B cell (primary cell): ENCODE measurements around the gene SYNGAP1. TPM values are rescaled to one million over a fixed set of nuclear protein-coding genes. Genes with fewer than 3 reads are reported as not detected.
A peak's percentile ranks its signal among the peaks of the same experiment; 100 is the strongest.
"Not testable (repeated sequence)": the region's sequence is repeated elsewhere in the genome, so short reads cannot be mapped to it uniquely, and the experiment has no call there.

ENCODE experiments used
- ATAC-seq: fragments of 200-7000 bp; cut with Tn5 transposase; one replicate; pipeline ENCODE4 v1.10.0; 2021; ENCODE audit warnings: low read depth, mild to moderate bottlenecking, moderate number of reproducible peaks, moderate library complexity
- CTCF ChIA-PET: fragments of 350-600 bp; sonication (Branson Sonifier 250); formaldehyde crosslinking; loops from one replicate; lab custom pipeline; 2021; ENCODE audit warnings: antibody characterized with exemption, inconsistent platforms; lab: Charles Lee
- POLR2A ChIA-PET: fragments of 350-600 bp; sonication (Branson Sonifier 250); formaldehyde crosslinking; loops from one replicate; lab custom pipeline; 2021; ENCODE audit warnings: antibody characterized with exemption; lab: Charles Lee
- DNase-seq: peaks from one replicate; pipeline ENCODE4 v3.0.0; 2013
- H2AFZ ChIP-seq: 2 replicates; pipeline ENCODE4 v1.6.1; 2012; ENCODE audit warnings: mild to moderate bottlenecking, low read depth, low read length; ENCODE audit not compliant: insufficient read depth, poor library complexity, severe bottlenecking
- H3K27ac ChIP-seq, 2 donors: 1 replicate in 1 of 2; 2 replicates in 1 of 2; pipeline ENCODE4 v1.5.1; 2012 to 2013; ENCODE audit warnings: low read length in 2 of 2, mild to moderate bottlenecking in 2 of 2, moderate library complexity in 1 of 2
- H3K27me3 ChIP-seq, 4 experiments: fragments of 200-600 bp in 1 of 4; sonication (generic) in 1 of 4; replicated peaks in 1 of 4; 1 replicate in 2 of 4; 2 replicates in 2 of 4; pipeline versions ENCODE4 v1.6.1 to v1.7.0; 2013 to 2016; ENCODE audit warnings: low read length in 3 of 4, mild to moderate bottlenecking in 2 of 4, mixed read lengths in 1 of 4, moderate library complexity in 1 of 4; ENCODE audit not compliant: insufficient read depth in 4 of 4, control insufficient read depth in 3 of 4; ENCODE audit errors: control extremely low read depth in 1 of 4
- H3K36me3 ChIP-seq, 2 experiments: replicated peaks in 1 of 2; 1 replicate in 1 of 2; 2 replicates in 1 of 2; pipeline versions ENCODE4 v1.6.1 to v1.7.1; 2013; ENCODE audit warnings: low read length in 1 of 2; ENCODE audit not compliant: insufficient read depth in 2 of 2, control insufficient read depth in 1 of 2; ENCODE audit errors: control extremely low read depth in 1 of 2, extremely low read depth in 1 of 2
- H3K4me1 ChIP-seq, 2 donors: fragments of 200-600 bp in 1 of 2; sonication (generic) in 1 of 2; 1 replicate in 1 of 2; 2 replicates in 1 of 2; pipeline versions ENCODE4 v1.5.1 to v1.6.1; 2013 to 2017; ENCODE audit warnings: low read length in 2 of 2; ENCODE audit not compliant: control insufficient read depth in 2 of 2, insufficient read depth in 2 of 2
- H3K4me2 ChIP-seq: replicated peaks from 2 replicates; pipeline ENCODE3; 2012; ENCODE audit warnings: mild to moderate bottlenecking, low read depth, low read length; ENCODE audit not compliant: poor library complexity, severe bottlenecking
- H3K4me3 ChIP-seq, 5 experiments: fragments of 200-600 bp in 1 of 5; sonication (generic) in 1 of 5; 1 replicate in 3 of 5; 2 replicates in 2 of 5; pipeline versions ENCODE4 v1.5.1 to v1.7.0; 2011 to 2016; ENCODE audit warnings: low read length in 4 of 5, mild to moderate bottlenecking in 4 of 5, low read depth in 2 of 5, control low read depth in 1 of 5, moderate library complexity in 1 of 5; ENCODE audit not compliant: insufficient read depth in 1 of 5; ENCODE audit errors: control extremely low read depth in 1 of 5, extremely low read depth in 1 of 5
- H3K79me2 ChIP-seq: fragments of 200-600 bp; sonication (generic); one replicate; pipeline ENCODE4 v1.6.0; 2016; ENCODE audit warnings: low read length; ENCODE audit not compliant: control insufficient read depth, insufficient read depth
- H3K9ac ChIP-seq: fragments of 200-600 bp; sonication (generic); 2 replicates; pipeline ENCODE4 v1.6.1; 2017; ENCODE audit warnings: mild to moderate bottlenecking, low read length, moderate library complexity
- H3K9me3 ChIP-seq, 3 donors: one replicate each; pipeline versions ENCODE4 v1.6.1 to v1.7.1; 2013; ENCODE audit warnings: low read length in 2 of 3; ENCODE audit not compliant: control insufficient read depth in 2 of 3, insufficient read depth in 1 of 3; ENCODE audit errors: control extremely low read depth in 1 of 3
- H4K20me1 ChIP-seq: 2 replicates; pipeline ENCODE4 v1.6.0; 2012; ENCODE audit warnings: mild to moderate bottlenecking, low read length; ENCODE audit not compliant: insufficient read depth, control insufficient read depth, poor library complexity, severe bottlenecking
- H3K27ac Mint-ChIP-seq: one replicate; pipeline ENCODE4 v1.8.0; 2021; ENCODE audit warnings: mixed read lengths
- H3K27me3 Mint-ChIP-seq: one replicate; pipeline ENCODE4 v1.8.0; 2021; ENCODE audit warnings: mixed read lengths
- H3K4me1 Mint-ChIP-seq: one replicate; pipeline ENCODE4 v1.8.0; 2021; ENCODE audit warnings: mixed read lengths
- H3K4me3 Mint-ChIP-seq: one replicate; pipeline ENCODE4 v1.8.0; 2021; ENCODE audit warnings: mixed read lengths
- H3K9me3 Mint-ChIP-seq: one replicate; pipeline ENCODE4 v1.8.0; 2022; ENCODE audit warnings: mixed read lengths; ENCODE audit not compliant: insufficient read depth
- CTCF ChIP-seq: fragments of 200-600 bp; IDR thresholded peaks from one replicate; pipeline ENCODE4 v1.8.0; 2022; ENCODE audit warnings: antibody characterized with exemption, mild to moderate bottlenecking
- EZH2 ChIP-seq: IDR thresholded peaks from 2 replicates; pipeline ENCODE4 v1.6.1; 2012; ENCODE audit warnings: borderline replicate concordance, low read depth, mild to moderate bottlenecking, moderate library complexity, low read length; ENCODE audit not compliant: insufficient read depth, poor library complexity, severe bottlenecking
- WGBS: methylation state at CpG from one replicate; pipeline ENCODE4 v1.1.5; 2013; ENCODE audit warnings: missing lambda C conversion rate; ENCODE audit not compliant: insufficient coverage; 5-methylcytosine and 5-hydroxymethylcytosine counted together
- intact Hi-C: fragments of 100-400 bp; cut with micrococcal nuclease; formaldehyde crosslinking; loops from one replicate; pipeline ENCODE4 v1.10.0; 2022
- polyA minus RNA-seq: library from RNA; depleted of rRNA, polyadenylated mRNA; stranded (reverse); fragments of >200 nt; gene quantifications from 2 replicates; pipeline ENCODE4 v1.2.3, GENCODE V29; 2012
- polyA plus RNA-seq: library from polyadenylated mRNA; depleted of rRNA; stranded (reverse); fragments of >200 nt; gene quantifications from 2 replicates; pipeline ENCODE4 v1.2.3, GENCODE V29; 2012
- total RNA-seq, 2 donors: library from RNA; stranded (reverse); fragments of 120-200 nt in 1 of 2; gene quantifications; 1 replicate in 1 of 2; 2 replicates in 1 of 2; pipeline versions ENCODE4 v1.2.3 to v1.2.4, GENCODE V29; 2013 to 2022

Gene SYNGAP1
- total RNA-seq (31.4 and 43.0 TPM in 2 replicates), polyA plus RNA-seq (18.6 and 18.7 TPM in 2 replicates), polyA minus RNA-seq (10.7 and 24.0 TPM in 2 replicates)
- 3.6 TPM for total RNA-seq (2013)

- H3K27ac ChIP-seq = no peak within 1 kb of the TSS
- H3K79me2 ChIP-seq = peaks cover 26% of the 10 kb centered on the region
- H2AFZ ChIP-seq = peak within 1 kb of the TSS; percentile 41
- H3K36me3 ChIP-seq = peaks cover 0 to 16% of the 10 kb centered on the region in 2 experiments
- Mint-ChIP-seq H3K9me3 (no peaks in the 10 kb centered on the region), H3K27ac (peak within 1 kb of the TSS; percentile 97), H3K4me1 (peaks cover 55% of the 10 kb centered on the region), H3K4me3 (peak within 1 kb of the TSS; percentile 96), H3K27me3 (peaks cover 4% of the 10 kb centered on the region)
- ChIA-PET POLR2A (interaction anchor here (1.7 kb wide), 1 partner anchor 11 kb away, joined by 6 read pairs; no protein-coding TSS in a partner anchor), CTCF (interaction anchor here (0.6 to 1.9 kb wide), 5 partner anchors 29 to 1021 kb away, joined by 4 to 8 read pairs (median 5); partner anchors contain the start of genes B3GALT4, ZBTB22 and ZBTB9)
- H3K4me2 ChIP-seq = peak within 1 kb of the TSS; percentile 92
- H3K9me3 ChIP-seq = no peaks in the 10 kb centered on the region
- peaks cover 0 to 3% (median 0%) of the 10 kb centered on the region in 4 experiments for H3K27me3 ChIP-seq
- no peak within 1 kb of the TSS for H3K9ac ChIP-seq
- 12% methylated on average over 5 of the region's 22 CpGs for WGBS
- H3K4me3 ChIP-seq = no peak within 1 kb of the TSS
- peaks cover 29 to 52% of the 10 kb centered on the region in 2 donors for H3K4me1 ChIP-seq
- no peaks in the 10 kb centered on the region for H4K20me1 ChIP-seq
- TF ChIP-seq EZH2 (no peak), CTCF (no peak)
- intact Hi-C loops = loop anchor here (2.0 kb wide), 2 partner anchors 151 to 369 kb away; partner anchors contain the start of gene LEMD2
- DNase-seq (no peak), ATAC-seq (no peak)
Measured at GRCh38 chr6:33419580-33420490, at the start of gene SYNGAP1. Gene SYNGAP1 (plus strand): TSS chr6:33420065. CDS start chr6:33420265, 200 bp downstream.

GRCh38 chr6:33371901-33372300, 48.0 kb upstream of the SYNGAP1 start:
- POLR2A ChIA-PET = not testable (repeated sequence)

More at GRCh38 chr6:33371901-33372300, 48.0 kb upstream of the SYNGAP1 start:
- CTCF ChIA-PET = interaction anchor here (0.7 kb wide), 1 partner anchor 19 kb away, joined by 3 read pairs; no protein-coding TSS in a partner anchor
- H3K27ac Mint-ChIP-seq, H3K9me3 ChIP-seq, intact Hi-C loops, DNase-seq, H3K27me3 ChIP-seq, H3K27me3 Mint-ChIP-seq, H3K4me3 Mint-ChIP-seq, H3K9me3 Mint-ChIP-seq, H4K20me1 ChIP-seq, H3K4me3 ChIP-seq, H3K4me1 Mint-ChIP-seq, H3K4me1 ChIP-seq, H3K4me2 ChIP-seq, H3K36me3 ChIP-seq, H3K79me2 ChIP-seq, H3K27ac ChIP-seq, ATAC-seq, H3K9ac ChIP-seq, H2AFZ ChIP-seq: not testable (repeated sequence)
- WGBS = 100% methylated on average over 8 of the region's 8 CpGs
